ENCODE results near the gene STXBP1. TPM values are rescaled to one million over a fixed set of nuclear protein-coding genes. Genes with fewer than 3 reads are reported as not detected.

The STXBP1 gene
- total RNA-seq, 2 donors from 2014 or later, result 8.2 to 15.8 TPM

DNA sequence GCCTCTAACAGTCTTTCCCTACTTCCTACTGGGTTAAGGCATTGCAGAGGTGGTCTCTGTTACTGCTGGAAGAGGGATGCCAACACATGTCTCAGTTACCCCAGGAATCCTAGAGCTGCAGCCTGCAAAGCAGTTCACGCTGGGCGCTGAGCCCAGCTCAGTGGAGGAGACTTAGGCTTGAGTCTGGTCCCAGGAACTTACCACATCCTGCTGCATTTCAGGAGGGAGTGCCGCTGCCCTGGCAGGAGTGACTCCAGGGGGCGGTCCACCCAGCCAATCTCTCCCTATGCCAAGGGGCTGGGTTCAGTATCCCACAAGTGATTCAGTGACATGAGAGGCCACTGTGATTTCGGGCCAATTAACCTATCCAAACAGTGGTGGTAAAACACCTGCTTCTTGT is 111.4 kb downstream of the STXBP1 start:
- H3K9me3 ChIP-seq, result no peaks in the 10 kb centered on the region
- TF ChIP-seq CTCF (IDR thresholded peaks at IDR 0.05), result no peak
- H3K27ac ChIP-seq, result no peak overlapping the region
- intact Hi-C loops (cut with DNase I), result no loop called here
- H3K9ac ChIP-seq (ENCODE audit: low read depth in 2 of 2, low read length in 2 of 2), result peak overlapping the region in 1 of 2 donors; percentile 15
- H3K27me3 ChIP-seq, result no peaks in the 10 kb centered on the region
- no peaks in the 10 kb centered on the region for H3K36me3 ChIP-seq
- DNase-seq, result peak; percentile 55
- H3K4me3 ChIP-seq, result no peak overlapping the region
- no peaks in the 10 kb centered on the region for H3K4me1 ChIP-seq

GRCh38 chr9:127724012-127724411 is 111.9 kb downstream of the STXBP1 start:
- H3K9ac ChIP-seq (ENCODE audit: low read depth in 2 of 2, low read length in 2 of 2), result peak overlapping the region in 1 of 2 donors; percentile 15
- no peaks in the 10 kb centered on the region for H3K27me3 ChIP-seq
- peak; percentile 48 for DNase-seq
- intact Hi-C loops (cut with DNase I), result no loop called here
- no peak for TF ChIP-seq CTCF (IDR thresholded peaks at IDR 0.05)
- H3K27ac ChIP-seq, result no peak overlapping the region
- no peaks in the 10 kb centered on the region for H3K36me3 ChIP-seq
- H3K4me1 ChIP-seq, result no peaks in the 10 kb centered on the region
- no peaks in the 10 kb centered on the region for H3K9me3 ChIP-seq
- H3K4me3 ChIP-seq, result no peak overlapping the region

DNA sequence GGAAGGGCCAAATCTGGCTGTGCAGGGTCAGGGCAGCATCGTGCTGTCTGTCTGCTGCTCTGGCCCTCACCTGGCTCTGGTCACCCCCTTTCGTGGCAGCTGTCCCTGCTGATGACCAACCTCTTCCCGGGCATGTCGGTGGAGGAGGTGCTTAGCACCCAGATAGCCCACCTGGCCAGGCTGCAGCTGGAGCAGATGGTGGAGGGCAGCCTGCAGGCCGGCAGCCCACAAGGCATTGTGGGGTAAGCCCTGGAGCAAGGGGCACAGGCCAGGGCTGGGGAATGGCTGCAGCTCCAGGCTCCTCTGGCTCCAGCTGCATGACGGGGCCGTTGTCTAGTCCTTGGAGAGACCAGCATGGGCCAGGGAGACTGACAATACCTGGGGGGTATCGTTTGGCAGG is 114.8 kb downstream of the STXBP1 start:
- intact Hi-C loops (cut with DNase I), result no loop called here

GRCh38 chr9:127728808-127729207 is 116.7 kb downstream of the STXBP1 start:
- H3K4me1 ChIP-seq, result peaks cover under 1% of the 10 kb centered on the region
- H3K9ac ChIP-seq (ENCODE audit: low read depth in 2 of 2, low read length in 2 of 2), result no peak overlapping the region
- TF ChIP-seq CTCF (IDR thresholded peaks at IDR 0.05), result no peak
- no peak for DNase-seq
- no peak overlapping the region for H3K27ac ChIP-seq
- intact Hi-C loops (cut with DNase I), result no loop called here
- no peaks in the 10 kb centered on the region for H3K36me3 ChIP-seq
- H3K9me3 ChIP-seq, result no peaks in the 10 kb centered on the region
- H3K4me3 ChIP-seq, result no peak overlapping the region
- H3K27me3 ChIP-seq, result no peaks in the 10 kb centered on the region

More for the DNA sequence above, 114.8 kb downstream of the STXBP1 start:
- no peaks in the 10 kb centered on the region for H3K4me1 ChIP-seq
- H3K27me3 ChIP-seq, result no peaks in the 10 kb centered on the region
- H3K36me3 ChIP-seq, result no peaks in the 10 kb centered on the region
- no peak for TF ChIP-seq CTCF (IDR thresholded peaks at IDR 0.05)
- H3K9ac ChIP-seq (ENCODE audit: low read depth in 2 of 2, low read length in 2 of 2), result no peak overlapping the region
- no peak for DNase-seq
- no peaks in the 10 kb centered on the region for H3K9me3 ChIP-seq
- H3K4me3 ChIP-seq, result no peak overlapping the region
- H3K27ac ChIP-seq, result no peak overlapping the region

GRCh38 chr9:127729522-127730256 is 117.6 kb downstream of the STXBP1 start:
- Histone ChIP-seq H3K27ac (no peak overlapping the region), H3K4me3 (no peak overlapping the region), H3K36me3 (no peaks in the 10 kb centered on the region), H3K9me3 (no peaks in the 10 kb centered on the region), H3K9ac (ENCODE audit: low read depth in 2 of 2, low read length in 2 of 2) (no peak overlapping the region), H3K4me1 (peaks cover 7% of the 10 kb centered on the region), H3K27me3 (no peaks in the 10 kb centered on the region)
- intact Hi-C loops (cut with DNase I), result loop anchor here (10.0 kb wide), 1 partner anchor 225 kb away; no protein-coding TSS in a partner anchor
- no peak for TF ChIP-seq CTCF (IDR thresholded peaks at IDR 0.05)
- DNase-seq, result no peak
